GM12873 (cell line): Measurements from ENCODE around the gene MTA1.

Source experiments
- TF ChIP-seq, protein P1 (sequence below): IDR thresholded peaks from 2 replicates; pipeline ENCODE4 v1.5.1; 2012; ENCODE audit warnings: low read depth, mild to moderate bottlenecking, moderate library complexity, low read length, control low read depth; ENCODE audit not compliant: insufficient read depth; ENCODE audit errors: missing control alignments

MTA1 gene

DNA sequence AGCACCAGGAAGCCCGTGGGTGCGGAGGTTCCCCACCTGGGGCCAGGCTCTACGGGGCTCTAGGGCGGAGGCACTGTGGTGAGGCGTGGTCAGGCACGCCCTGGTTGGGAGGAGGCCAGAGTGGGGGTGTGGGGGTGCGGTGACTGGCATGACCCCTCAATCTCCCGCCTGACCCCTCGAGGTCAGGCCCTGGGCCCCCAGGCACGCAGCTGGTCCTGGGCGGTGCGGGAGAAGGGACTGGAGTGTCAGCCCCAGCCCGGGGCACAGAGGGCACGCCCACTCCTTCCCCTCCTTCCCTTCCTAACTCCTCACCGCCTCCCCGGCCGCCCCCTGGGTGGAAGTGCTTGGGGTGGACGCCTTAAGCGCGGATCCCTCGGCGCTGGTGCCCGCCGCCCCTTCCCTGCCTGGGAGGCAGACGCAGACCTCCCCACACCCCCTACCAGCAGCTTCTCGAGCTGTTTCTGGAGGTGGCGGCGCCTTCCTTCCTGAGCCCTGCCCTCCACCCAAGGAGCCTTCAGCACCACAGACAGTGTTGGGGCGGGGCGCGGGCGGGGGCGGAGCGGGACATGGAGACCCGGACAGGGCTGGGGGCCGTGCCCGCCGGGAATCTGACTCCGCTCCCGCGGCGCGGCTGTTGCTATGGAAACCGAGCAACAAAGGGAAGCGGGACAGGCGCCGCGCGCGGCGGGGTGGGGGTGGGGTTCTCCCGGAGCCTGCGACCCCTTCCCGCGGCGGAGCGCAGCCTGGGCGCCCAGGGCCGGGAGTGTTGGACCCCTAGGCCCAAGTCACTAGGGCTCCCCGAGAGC, 54.3 kb downstream of the MTA1 start:
- TF ChIP-seq, protein P1, sequence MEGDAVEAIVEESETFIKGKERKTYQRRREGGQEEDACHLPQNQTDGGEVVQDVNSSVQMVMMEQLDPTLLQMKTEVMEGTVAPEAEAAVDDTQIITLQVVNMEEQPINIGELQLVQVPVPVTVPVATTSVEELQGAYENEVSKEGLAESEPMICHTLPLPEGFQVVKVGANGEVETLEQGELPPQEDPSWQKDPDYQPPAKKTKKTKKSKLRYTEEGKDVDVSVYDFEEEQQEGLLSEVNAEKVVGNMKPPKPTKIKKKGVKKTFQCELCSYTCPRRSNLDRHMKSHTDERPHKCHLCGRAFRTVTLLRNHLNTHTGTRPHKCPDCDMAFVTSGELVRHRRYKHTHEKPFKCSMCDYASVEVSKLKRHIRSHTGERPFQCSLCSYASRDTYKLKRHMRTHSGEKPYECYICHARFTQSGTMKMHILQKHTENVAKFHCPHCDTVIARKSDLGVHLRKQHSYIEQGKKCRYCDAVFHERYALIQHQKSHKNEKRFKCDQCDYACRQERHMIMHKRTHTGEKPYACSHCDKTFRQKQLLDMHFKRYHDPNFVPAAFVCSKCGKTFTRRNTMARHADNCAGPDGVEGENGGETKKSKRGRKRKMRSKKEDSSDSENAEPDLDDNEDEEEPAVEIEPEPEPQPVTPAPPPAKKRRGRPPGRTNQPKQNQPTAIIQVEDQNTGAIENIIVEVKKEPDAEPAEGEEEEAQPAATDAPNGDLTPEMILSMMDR = no peak

DNA sequence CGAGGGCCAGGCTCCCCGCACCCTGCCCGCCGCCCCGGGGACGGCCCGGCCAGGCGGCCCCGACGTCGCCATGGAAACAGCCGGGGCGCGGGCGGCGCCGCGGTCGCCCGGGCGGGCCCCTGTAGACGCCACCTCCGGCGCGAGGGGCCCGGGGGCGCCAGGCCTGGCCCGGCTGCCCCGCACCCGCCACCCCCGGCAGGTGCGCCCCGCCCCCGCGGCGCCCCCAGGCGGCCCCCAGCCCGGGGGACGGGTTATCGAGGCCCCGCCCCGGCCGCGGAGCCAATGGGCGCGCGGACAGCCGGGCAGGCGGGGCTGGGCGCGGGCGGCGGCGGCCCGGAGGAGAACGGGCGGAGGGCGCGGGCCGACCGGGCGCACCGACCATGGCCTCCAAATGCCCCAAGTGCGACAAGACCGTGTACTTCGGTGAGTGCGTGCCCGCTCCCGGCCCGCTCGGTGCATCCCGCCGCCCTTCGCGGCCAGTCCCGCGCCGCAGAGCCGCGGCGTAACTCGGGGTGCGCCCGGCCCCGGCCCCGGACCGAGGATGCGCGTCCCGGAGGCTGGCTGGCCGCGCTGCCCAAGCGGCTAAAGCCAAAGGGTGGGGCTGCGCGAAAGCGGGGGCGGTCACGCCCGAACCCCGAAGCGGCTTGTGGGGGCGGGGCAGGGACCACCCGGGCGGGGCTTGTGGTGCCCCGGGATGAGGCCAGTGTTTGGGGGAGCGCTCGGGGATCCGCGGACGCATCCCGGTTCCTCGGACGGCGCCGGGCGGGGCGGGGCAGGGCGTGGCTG, 55.0 kb downstream of the MTA1 start, which contains the start of gene CRIP2:
Gene CRIP2, plus strand, starts transcription at position 339 of the 786 bp plus-strand sequence. Its CDS starts 42 bp downstream, at position 381.
- TF ChIP-seq, protein P1 = no peak

DNA sequence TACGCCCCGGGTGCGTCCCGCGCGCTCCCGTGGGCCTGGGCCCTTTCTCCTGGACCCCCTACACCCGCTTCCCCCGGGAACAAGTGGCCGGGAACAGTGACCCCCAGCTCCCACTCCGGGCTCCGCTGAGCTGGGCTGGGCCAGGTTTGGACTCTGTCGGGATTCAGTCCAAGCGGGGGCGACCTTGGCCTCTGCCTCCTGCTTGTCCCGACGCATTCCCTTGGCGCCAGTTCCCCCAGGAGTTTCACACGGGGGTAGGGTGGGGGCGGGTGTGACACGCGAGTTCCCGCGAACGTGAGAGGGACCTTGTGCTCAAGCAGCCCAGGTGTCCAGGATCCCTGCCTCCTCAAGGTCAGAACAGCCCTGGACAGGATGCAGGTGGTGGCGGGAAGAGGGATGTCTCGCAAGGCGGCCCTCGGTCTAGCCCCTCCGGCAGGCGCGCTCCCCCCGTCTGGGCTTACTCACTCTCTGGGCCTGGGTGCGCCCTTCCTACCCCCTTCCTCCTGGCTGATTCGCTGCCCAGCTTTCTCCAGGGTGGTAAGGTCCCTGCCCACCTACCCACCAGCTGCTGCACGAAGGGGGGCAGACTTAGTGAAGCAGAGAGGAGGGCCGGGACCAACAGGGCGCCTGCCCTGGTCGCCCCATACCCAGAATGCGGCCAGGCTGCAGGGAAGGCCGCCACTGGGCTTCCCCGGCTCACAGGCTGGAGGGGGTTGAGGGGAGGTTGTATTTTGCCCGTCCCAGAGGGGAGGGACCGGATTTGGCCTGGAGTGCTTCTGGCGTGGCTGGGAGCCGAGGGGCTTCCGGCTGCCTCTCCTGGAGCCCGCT, 55.9 kb downstream of the MTA1 start:
- TF ChIP-seq, protein P1 = no peak

DNA sequence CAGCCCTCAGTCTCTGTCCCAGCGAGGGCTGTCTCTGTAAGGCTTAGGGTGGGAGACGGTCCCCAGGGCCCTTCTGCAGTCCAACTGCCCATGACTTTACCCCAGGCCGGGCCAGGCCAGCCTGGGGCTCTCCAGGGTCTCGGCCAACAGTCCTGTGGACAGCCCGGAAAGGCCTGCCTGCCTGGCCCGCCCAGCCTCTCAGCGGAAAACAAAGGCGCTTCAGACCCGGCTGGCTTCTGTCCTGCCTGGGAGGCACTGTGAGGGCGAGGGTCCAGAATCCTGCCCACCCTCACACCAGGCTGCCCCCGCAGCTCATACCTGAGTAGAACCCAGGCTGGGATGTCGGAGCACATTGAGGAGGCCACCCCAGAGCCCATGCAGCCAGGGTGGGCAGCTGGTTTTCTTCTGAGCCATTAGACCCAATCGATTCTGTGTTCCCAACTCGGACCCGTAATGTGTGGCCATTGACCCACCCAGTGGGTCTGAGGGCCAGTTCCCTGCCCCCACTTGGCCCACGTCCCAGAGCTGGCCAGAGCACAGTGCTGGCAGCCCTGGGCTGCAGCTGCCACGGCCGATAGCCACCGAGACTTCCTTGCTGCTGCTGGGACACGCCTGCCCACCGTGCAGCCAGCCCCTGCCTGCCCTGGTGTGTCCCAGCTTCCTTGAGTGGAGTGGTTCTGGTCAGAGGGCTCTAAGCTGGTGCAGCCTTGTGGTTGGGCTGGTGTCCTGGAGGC, 56.6 kb downstream of the MTA1 start:
- TF ChIP-seq, protein P1 = no peak

DNA sequence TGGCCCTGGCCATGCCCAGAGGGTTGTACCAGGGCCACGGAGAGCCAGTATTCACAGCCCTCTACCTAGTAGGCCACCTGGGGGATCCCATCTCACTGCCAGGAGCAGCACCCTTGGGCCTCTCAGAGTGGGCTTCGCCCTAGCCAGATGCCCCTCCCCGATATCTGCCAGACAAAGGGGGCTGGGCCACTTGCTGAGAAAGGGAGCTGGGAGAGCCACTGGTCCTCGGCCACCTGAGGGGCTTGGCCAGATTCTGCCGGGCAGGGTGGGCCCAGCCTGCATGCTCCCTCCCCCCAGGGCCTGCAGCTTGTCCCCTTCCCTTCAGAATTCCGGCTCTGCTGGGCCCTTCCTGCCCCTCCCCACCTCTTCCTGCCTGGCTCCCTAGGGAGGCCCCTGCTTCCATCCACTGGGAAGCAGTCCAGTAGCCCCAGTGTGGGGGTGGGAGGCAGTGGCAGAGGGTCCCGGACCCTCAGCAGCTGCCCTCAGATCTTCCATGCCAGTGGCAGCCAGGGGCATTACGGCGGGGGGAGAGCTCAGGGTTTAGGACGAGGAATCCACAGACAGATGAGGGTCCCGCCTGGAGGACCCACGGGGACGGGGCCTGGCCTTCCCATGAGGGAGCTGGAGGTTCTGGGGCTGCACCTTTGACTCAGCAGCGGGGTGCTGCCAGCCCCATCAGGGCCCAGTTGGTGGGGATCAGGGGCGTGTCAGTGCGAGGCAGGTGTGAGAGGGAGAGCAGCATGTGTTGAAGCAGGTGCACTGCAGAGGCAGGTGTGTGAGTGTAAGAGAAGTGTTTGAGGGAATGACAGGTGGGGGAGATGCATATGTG, 57.4 kb downstream of the MTA1 start:
- TF ChIP-seq, protein P1 = no peak

DNA sequence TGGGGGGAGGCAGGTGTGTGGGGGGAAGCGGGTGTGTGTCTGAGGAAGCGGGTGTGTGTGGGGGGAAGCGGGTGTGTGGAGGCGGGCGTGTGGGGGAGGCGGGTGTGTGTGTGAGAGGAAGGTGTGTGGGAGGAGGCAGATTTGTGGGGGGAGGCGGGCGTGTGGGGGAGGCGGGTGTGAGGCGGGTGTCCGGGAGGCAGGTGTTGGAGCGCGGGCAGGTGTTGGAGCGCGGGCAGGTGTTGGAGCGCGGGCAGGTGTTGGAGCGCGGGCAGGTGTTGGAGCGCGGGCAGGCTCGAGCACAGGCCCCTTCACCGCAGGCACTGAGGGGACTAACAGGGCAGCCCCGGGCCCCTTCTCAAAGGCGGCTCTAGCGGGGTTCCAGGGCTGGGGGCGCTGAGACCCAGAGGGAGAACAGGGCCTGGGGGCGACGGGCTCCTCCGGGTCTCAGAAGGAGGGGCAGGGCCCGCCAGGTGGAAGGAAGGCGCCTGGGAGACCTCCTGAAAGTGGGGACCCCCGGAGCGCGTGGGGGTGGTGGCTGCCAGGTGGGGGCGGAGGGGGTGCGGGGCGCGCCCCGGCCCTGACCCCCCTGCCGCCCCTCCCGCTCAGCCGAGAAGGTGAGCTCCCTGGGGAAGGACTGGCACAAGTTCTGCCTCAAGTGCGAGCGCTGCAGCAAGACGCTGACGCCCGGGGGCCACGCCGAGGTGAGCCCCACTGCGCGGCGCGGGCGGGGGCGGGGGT, 58.2 kb downstream of the MTA1 start:
- TF ChIP-seq, protein P1 = no peak
